GM21737 (cell line): ENCODE measurements around the gene SH3TC2.

Experiments used
- ATAC-seq: cut with Tn5 transposase; IDR thresholded peaks from one replicate; pipeline ENCODE4 v1.9.1; 2021; ENCODE audit warnings: mild to moderate bottlenecking, moderate library complexity; ENCODE audit not compliant: unreplicated experiment

SH3TC2 gene

DNA sequence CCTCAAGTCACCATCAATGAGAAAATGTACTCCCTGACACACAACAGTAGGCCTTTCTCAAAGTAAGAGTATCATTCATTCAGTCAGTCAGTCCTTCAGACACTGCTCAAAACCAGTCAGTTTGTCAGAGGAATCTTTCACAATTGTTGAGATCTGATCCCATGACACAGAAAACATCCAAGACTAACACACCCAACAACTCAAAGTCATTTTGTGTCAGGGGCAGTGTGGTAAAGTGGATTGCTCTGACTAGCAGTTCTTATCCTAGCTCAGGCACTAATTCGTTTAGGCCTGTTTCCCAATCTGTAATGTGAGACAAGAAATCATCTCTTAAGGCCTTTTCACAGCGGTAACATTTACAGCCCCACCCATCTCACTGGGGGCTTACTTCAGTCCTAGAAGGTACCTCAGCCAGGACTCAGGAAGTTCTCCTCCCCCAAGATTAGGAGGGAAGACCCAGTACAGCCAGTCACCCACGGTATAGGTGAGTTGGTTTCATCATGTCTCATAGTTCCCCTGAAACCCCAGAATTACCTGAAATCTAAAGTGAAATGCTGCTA is 31.9 kb downstream of the SH3TC2 start:
- no peak for ATAC-seq

DNA sequence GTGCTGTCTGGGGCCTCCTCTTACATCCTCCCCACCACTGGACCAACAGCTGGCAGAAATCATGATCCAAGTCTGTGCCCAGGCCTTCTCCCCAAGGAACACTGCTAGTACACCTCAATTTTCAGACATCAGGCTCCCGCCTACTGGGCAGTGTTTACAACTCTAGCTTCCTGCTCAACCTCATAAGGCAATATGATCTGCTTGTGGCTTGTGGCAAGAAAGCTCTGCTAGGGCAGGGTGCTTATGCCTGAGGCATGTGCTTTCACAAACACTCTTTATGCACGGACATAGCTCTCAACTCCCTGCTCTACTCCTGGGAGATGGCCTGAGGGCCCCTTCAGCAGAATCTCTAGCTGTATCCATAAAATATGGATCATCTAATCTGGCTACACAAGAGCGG is 32.5 kb downstream of the SH3TC2 start:
- no peak for ATAC-seq

DNA sequence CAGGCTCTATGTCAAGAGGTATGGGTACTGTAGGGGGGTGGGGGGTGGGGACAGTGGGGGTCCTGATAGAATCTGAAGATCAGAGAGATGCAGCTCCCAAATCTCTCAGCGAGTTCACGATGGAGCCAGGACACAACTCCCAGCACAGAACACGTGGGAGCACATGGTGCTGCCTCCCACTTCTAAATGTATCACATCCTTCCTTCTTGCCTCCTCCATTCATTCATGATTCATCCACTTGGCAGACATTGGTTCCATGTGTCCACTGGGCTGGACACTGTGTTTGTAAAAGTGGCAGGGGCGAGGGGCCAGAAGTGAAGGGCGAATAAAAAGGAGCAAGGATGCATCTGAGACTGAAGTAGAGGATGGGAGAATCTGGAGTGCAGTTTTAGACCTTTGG is 33.9 kb downstream of the SH3TC2 start:
- no peak for ATAC-seq

DNA sequence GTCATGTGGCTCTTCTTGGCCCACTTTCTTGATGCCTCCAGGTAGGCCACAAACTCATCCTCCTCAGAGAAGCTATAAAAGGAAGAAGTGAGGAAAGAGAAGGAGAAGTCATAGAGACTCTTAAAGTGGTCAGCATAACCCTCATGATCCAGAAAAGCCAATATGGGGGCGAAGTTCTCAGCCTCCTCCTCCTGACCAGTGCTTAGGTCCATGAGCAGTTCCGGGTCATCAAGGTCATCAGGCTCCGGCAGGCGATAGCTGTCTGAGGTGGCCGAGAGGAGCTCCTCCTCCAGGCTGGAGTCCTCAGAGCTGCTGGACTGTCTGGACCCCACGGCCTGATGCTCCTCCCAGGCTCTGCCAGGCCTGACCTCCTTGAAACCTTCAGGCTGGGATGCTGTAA is 34.7 kb downstream of the SH3TC2 start:
- ATAC-seq: no peak

DNA sequence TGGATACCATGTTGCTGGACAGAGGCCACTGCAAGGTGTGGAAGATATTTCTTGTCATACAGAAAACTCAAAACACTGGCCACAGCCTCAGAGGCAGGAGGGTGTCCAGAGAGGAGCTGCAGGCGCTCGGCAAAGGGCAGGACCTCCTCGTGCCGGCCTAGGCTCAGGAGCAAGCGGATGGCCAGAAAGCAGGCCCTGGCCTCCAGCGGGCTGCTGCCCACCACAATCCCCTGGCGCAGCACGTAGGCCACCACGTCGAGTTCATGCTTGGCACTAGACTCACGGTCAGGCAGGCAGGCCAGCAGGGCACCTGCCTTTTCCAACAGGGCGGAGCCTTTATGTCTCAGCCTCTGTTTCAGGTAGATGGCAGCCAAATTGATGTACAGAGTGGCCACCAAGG is 35.2 kb downstream of the SH3TC2 start:
- no peak for ATAC-seq

DNA sequence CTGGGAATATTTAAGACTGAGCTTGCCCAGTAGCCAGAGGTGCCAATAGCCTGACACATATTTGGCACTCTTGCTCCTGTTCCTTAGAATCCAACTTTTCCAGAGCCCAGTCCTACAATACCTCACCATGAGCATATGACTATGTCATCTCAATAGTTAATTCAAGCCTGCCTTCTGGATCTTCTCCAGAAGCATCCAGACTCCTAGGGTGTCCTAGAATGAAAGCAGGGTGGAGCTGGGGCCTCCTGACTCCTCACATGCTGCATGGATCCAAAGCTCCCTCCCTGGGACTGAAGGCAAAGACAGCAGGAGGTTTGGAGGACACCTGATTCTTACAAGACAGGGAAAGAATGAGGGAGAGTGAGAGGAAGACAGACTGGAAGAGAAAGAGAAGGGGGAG is 37.9 kb downstream of the SH3TC2 start:
- no peak for ATAC-seq

DNA sequence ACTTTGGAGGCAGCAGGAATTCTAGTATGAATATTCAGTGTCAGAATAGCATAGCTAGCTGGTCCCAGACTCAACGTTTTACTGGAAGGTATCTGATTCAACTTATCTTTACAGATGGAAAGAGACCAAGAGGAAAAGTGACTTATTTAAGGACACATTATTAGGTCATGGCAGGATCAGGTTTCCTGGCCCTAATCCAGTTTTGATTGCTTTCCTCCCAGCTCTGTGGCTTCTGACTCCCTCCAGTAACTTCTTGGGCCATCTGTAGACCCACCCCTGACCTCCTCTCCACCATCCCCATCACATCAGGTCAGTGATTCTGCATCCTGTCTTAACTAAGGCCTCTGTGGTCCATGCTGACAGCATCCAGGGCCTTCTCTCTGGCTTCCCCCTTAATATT is 38.4 kb downstream of the SH3TC2 start:
- ATAC-seq: no peak

DNA sequence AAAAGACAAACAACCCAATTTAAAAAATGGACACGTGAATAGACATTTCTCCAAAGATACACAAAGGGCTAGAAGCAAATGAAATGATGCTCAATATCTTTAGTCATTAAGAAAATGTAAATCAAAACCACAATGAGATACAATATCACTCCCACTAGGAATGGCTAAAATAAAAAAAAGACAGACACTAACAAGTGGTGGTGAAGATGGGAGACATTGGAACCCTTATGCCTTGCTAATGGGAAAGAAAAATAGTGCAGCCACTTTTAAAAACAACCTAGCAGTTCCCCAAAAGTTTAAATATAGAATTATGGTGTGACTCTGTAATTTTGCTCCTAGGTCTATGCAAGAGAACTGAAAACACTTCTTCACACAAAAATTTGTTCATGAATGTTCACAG is 40.7 kb downstream of the SH3TC2 start:
- no peak for ATAC-seq

DNA sequence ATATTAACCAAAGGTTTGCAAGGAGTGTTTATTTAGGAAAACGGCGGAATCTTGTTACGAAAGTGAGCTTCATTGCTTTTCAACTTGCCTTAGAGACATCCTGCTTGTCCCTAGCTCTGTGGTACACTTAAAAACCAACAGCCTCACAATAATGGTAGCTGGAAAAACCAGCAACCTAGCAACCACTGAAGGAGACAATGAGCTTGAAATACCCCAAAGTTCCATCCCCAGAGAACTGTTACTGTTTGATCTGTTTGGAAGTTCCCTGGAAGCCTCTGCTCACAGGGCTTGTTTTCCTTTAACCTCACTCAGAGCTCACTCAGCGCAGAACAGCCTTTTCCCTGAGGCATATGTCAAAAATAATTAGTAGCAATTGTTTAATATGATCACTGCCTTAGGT is 43.2 kb downstream of the SH3TC2 start:
- no peak for ATAC-seq

DNA sequence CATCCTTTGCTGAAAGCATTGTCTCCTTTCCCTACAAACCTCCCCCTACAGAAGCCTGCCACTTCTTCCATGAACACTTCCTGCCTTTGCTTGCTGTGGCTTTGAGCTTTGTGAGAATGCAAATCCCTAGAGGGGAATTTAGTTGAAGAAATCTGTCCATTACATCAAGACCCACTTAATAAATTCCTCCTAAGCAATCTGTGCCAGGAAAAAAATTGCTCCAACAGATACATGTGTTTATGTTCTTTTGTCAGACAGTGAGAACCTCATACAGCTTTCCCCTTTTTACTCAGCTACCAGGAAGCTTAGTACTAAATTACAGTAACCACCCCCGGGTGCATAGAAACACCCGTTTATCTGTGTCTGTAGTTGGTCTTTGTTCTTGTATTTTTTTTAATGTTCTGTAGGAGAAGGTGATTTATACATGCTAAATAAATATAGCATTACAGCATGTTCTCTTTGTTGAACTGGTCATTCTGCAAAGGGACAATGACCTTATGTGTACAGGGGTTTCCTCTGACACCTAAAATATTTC is 43.9 kb downstream of the SH3TC2 start:
- ATAC-seq: no peak

DNA sequence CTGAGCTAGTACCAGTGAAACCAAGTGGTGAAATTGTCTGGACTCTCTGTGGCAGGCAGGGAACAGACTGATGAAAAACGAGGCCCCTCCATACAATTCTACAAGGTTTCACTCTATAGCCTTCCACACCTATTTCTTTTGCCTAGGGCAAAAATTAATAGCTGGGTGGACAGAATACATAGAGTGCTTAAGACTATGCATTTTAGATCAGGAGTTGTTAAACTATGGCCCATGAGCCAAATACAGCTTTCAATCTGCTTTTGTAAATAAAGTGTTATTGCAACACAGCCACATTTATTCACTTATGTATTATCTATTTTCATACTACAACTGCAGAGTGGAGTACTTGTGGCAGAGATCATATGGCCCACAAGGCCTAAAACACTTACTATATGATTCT is 45.2 kb downstream of the SH3TC2 start:
- no peak for ATAC-seq

DNA sequence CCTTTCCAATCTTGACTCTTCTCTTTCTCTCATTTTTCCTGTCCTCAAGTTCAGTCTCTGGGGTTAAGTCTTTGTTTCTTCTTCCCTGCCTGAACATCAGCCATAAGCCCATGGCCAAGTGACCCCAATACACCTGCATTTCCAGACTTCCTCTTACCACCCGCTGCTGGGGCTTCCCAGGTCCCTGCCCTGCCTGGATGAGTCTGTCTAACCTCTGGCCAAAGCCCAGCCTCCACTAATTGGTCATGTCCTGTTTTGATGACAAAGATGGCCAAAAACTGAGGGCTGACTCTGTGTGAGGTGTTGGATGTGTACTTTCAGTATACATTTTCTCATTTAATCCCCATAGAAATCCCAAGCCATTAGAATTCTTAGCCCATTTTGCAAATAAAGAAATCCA is 47.3 kb downstream of the SH3TC2 start:
- ATAC-seq: no peak

DNA sequence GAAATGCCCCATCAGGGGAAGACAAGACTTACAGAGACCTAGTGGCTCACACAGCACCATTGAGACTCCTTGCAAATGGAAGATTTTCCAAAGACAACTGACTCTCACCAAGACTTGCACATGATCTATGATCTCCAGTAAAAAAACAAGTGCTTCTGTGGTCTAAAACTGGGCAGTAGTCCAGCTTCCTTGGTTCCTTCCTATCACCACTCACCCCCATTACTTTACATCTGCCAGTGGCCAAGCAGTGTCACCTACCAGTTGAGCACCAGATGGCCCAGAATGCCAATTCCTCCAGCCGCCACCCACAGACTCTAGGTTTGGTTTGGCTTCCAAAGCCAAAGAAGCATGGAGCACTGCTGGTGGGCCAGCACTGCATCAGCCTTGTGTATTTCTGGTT is 47.7 kb downstream of the SH3TC2 start:
- ATAC-seq: no peak

DNA sequence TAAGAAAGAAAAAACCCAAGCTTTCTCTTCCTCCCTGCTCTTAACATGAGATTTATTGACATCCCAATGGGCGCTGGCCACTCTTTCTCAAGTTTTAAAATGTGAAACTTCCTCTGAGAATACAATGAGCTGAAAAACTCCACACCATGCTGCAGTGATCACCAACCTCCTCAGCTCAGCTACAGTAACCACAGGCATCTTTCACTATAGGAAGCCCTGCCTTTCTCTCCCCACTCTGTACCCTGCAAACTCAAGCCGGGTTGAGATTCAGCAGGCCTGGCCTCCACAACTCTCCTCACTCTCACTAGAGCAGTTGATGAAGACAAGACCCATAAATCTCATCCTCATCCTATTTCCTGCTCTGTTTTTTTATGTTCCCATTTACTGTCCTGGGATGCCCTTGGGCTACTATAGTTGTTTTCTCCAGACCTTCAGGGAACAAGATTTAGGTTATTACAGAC is 48.3 kb downstream of the SH3TC2 start:
- ATAC-seq: no peak

DNA sequence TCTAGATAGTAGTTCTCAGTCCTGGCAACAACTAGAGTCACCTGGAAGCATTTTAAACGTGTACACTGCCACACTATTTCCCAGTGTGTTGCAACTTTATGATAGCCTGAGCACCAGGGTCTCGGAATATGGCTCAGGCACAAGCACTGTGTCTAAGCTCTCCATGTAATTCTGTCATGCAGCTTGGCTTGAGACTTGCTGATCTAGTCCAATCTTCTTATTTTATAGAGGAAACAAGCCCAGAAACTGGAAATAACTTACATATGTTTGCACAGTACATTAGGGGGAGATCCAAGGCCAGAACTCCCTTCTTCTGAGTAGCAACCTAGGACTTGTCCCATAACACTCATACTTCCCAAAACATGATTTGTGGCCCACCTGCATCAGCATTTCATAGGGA is 49.1 kb downstream of the SH3TC2 start:
- no peak for ATAC-seq

DNA sequence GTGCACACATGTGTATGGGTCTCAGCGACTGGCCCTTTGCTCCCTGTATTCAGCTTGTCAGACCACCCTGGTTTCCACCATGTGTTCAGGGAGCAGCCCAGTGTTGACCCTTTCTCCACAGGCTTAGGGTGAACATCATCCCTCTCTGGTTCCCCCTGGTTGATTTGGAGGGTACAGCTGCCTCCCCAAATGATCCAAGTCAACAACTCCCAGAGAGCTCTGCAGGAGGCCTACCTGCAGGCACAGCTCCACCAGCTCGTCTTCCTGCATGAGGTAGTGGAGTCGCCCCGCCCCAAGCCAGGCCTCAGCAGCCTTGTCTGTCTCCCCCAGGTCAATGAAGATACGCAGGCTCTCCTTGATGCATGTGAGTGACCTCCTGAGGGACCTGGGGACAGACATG is 50.5 kb downstream of the SH3TC2 start:
- ATAC-seq: no peak

DNA sequence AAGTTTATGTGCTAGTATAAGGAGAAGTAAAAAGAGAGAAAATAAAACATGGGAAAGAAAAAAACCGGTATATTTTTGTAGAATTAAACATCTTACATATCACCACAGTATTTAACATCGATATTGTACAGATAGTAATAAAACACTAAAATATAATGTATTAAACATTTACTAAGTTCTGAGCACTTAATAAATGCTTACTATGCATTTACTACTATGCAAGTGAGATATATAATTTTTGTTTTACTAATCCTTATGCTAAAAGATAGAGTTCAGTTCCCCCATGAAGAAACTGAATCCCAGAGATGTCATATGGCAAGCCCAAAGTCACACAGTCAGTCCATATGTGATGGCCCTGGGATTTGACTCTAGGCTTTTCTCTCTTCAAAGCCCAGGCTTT is 51.1 kb downstream of the SH3TC2 start:
- ATAC-seq: no peak

DNA sequence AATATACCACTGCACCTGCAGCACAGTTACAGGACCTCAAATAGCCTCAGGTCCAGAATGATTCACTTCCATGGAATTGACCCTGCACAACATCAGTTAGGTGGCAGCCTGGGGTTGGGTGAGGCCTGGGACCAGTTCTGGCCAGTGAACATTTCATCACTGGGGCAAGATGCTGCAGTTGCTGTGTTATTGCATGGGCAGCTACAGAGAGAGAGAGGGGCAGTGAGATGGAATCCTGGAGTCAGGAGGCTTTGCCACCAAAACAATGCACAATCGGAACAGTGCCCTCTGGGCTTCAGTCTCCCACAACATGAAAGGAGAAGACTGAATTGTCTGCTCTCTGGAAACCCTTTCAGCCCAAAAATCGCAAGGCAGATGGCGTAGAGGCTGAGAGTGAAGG is 51.8 kb downstream of the SH3TC2 start:
- ATAC-seq: no peak

DNA sequence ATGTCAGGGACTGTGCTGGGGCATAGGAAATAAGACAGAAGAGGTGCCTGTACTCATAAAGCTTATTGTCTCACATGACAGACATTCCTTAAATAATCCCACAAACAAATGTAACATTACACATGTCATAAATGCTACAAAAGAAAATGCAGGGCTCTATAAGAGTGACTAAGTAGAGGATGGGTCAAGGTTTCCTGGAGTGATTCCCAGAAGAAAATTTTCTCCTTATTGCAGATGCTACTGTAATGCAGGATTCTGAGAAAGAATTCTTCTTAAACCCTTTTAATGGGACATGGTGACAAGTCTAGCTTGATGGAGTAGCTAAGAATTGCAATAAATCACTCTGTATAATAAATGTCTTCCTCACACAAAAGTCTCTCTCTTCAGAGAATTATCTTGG is 55.7 kb downstream of the SH3TC2 start:
- no peak for ATAC-seq

DNA sequence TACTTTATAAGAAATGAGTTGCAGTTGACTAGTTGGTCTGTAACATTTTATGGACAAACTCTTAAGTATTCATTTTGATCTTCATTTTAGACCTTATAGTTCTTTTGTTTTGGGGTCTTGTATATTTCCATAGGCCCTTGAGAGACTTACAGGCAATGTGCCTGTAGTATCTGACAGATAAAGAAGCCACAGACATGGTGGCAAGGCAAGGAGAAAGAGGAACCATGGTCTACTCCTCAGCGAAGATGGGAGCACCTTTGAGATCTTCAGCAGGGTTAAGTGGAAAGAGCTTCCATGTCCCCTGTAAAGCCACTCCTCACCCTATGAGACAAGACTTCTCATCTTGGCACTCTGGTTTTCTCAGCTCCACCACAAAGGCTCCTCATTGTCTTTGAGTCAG is 56.4 kb downstream of the SH3TC2 start:
- ATAC-seq: no peak

DNA sequence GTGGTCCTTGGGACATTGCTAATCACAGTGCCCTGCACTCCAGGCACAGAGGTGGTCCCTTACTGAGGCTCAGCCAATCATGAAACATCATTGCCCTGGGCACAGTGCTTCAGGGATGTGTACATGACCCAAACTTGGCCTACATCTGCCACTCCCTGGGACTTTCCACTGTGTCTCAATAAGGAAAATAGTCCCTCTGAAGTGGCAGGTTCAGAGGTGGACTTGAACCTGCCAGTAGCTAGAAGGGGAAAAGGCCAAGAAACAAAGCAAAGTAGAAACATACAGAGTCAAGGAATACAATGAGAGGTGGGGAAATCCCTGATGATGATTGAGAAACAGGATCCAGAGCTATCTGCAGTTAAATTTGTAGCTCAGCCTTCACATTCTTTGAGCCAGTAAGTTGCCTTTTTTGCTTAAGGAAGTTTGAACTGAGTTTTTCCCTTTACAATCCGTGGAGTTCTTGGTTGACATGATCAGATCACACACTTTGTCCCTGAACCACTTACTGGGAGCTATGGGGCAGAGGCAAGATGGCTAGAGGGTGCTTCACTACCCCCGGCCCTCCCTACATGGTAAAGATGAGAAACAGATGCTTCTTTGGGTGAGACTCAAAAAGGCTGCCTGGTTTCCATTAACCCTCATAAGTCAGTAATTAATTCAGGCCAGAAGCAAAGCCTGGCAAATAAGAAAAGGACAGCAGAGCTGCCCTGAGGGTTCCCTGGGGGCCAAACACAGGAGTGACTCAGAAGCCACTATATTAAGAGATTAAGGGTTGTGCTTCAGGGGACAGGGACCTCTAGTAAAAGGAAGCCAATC is 57.6 kb downstream of the SH3TC2 start:
- no peak for ATAC-seq

DNA sequence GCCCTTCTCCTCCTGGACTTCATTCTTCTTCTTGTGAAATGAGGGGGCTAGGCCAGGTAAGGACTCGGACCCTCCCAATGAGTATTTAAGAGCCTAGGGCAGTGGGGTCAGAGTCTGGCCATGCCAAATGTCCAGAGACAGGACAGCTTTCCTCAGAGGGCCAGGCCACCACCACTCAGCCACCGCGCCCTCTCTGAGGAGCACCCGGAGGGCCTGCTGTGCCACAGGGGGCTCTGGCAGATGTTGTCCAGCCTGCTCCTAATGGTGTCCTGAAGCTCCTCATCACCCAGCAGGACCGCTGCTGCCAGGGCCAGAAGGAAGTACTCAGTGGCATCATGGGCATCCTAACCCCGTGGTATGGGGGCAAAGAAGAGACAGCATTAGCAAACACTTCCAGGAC is 58.3 kb downstream of the SH3TC2 start:
- no peak for ATAC-seq
